Activated CD4-positive, alpha-beta T cell treated with anti-CD3 and anti-CD28 coated beads, Interleukin-2, amount 50 U/mL, for 16 hours (primary cell): ENCODE data around the gene SERINC2.
"Not testable (repeated sequence)": the region's sequence is repeated elsewhere in the genome, so short reads cannot be mapped to it uniquely, and the experiment has no call there.

ENCODE experiments used
- DNase-seq: peaks from one replicate; pipeline ENCODE4 v3.0.0-alpha.2; 2020

Gene SERINC2

GRCh38 chr1:31472673-31473072 lies 59.7 kb downstream of the SERINC2 start:
- DNase-seq, result not testable (repeated sequence)

DNA sequence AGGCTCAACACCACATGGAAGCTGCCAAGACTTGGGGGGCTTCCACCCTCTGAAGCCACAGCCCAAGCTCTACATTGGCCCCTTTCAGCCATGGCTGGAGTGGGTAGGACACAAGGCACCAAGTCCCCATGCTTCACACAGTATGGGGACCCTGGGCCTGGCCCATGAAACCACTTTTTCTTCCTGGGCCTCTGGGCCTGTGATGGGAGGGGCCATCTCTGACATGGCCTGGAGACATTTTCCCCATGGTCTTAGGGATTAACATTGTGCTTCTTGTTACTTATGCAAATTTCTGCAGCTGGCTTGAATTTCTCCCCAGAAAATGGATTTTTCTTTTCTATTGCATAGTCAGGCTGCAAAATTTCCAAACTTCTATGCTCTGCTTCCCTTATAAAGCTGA lies 60.5 kb downstream of the SERINC2 start:
- not testable (repeated sequence) for DNase-seq

DNA sequence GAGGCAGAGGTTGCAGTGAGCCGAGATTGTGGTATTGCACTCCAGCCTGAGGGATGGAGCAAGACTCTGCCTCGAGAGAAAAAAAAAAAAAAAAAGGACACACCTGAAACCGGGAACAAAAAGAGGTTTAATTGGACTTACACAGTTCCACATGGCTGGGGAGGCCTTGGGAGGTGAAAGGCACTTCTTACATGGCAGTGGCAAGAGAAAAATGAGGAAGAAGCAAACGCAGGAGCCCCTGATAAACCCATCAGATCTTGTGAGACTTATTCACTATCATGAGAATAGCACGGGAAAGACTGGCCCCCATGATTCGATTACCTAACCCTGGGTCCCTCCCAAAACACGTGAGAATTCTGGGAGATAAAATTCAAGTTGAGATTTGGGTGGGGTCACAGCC lies 61.6 kb downstream of the SERINC2 start:
- not testable (repeated sequence) for DNase-seq

DNA sequence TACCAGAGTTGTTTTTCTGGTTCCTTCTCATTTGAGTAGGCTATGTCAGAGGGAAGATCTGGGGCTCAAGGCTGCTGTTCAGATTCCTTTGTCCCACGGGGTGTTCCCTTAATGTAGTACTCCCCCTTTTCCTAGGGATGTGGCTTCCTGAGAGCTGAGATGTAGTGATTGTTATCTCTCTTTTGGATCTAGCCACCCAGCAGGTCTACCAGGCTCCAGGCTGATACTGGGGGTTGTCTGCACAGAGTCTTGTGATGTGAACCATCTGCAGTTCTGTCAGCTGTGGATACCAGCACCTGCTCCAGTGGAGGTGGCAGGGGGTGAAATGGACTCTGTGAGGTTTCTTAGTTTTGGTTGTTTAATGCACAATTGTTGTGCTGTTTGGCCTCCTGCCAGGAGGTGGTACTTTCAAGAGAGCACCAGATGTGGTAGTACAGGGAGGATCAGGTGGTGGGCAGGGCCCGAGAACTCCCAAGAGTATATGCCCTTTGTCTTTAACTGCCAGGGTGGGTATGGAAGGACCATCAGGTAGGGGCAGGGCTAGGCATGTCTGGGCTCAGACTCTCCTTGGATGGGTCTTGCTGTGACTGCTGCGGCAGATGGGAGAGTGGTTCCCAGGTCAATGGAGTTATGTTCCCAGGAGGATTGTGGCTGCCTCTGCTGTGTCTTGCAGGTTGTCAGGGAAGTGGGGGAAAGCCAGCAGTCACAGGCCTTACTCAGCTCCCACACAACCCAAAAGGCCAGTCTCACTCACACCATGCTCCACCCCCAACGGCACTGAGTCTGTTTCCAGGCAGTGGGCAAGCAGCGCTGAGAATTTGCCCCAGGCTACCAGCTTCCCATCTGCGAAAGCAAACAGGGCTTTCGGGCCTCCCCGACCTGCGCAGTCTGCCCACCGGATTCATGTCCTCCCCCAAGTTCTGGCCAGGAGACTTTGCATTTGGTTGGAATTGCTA lies 64.2 kb downstream of the SERINC2 start:
- no peak for DNase-seq

- no peak for DNase-seq
Observed at GRCh38 chr1:31478167-31478566, 65.2 kb downstream of the SERINC2 start.

DNA sequence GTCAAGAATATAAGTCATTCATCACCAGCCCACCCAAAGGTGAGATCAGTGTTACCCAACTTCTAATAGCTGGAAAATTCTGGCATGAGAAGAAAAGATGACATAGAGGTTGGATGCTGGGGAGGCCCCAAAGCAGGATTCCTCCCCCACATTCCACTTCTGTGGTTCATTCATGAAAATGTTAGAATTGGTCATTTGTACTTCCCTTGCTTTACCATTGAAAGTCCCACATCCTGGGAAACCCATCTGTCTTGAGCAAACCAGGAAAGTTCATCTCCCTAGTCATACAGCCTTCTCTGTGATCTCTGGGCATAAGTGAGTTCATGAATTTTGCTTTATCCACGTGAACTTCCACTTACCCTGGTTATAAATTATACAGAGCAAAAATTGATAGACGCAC lies 66.8 kb downstream of the SERINC2 start:
- DNase-seq, result no peak

DNA sequence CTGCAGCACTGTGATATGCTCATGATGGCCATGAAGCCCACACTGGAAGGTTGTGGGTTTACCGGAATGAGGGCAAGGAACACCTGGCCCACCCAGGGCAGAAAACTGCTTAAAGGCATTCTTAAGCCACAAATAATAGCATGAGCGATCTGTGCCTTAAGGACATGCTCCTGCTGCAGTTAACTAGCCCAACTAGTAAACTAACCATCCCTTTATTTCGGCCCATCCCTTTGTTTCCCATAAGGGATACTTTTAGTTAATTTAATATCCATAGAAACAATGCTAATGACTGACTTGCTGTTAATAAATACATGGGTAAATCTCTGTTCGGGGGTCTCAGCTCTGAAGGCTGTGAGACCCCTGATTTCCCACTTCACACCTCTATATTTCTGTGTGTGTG lies 67.4 kb downstream of the SERINC2 start:
- DNase-seq, result not testable (repeated sequence)

DNA sequence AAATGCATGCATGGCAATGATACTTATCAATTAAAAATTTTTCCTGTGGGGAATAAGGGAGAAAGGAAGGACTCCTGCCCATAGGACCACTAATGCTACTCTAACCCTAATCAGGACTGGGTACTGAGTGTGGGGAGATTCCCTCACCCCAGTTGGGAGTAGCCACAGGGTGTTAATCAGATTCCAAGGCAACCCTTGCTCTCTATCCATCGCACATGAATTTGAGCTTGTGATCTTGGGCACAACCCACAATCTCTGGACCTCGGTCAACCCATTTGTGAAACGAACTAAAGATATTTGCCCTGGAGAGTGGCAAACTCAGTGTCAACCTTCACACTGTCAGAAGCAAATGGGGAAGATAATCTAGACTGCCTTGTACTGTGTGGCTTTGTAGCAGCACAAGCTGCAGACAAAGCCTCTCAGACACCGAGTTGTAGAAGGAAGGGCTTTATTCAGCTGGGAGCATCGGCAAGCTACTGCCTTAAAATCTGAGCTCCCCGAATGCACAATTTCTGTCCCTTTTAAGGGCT lies 69.5 kb downstream of the SERINC2 start:
- DNase-seq, result no peak

- DNase-seq, result no peak
Observed at GRCh38 chr1:31483012-31483946, 70.3 kb downstream of the SERINC2 start.
